Lower leg skin (tissue), 4 donors: ENCODE measurements around the gene SHANK3. TPM values are rescaled to one million over a fixed set of nuclear protein-coding genes. Genes with fewer than 3 reads are reported as not detected.
"Not testable (repeated sequence)": the region's sequence is repeated elsewhere in the genome, so short reads cannot be mapped to it uniquely, and the experiment has no call there.

Source experiments
- DNase-seq, 2 donors: peaks; one replicate each; pipeline ENCODE4 v3.0.0-alpha.2; 2019; ENCODE audit warnings: low spot score in 2 of 2
- H3K4me3 ChIP-seq: fragments of 200-600 bp; sonication (generic); 2 replicates; pipeline ENCODE4 v1.5.1; 2017; ENCODE audit warnings: mild to moderate bottlenecking, low read depth; ENCODE audit not compliant: poor library complexity, severe bottlenecking
- POLR2A ChIP-seq, 2 donors: fragments of 450-650 bp; IDR thresholded peaks; one replicate each; pipeline ENCODE4 v1.6.1; 2016 to 2017; ENCODE audit warnings: antibody characterized with exemption in 2 of 2, mild to moderate bottlenecking in 1 of 2, moderate library complexity in 1 of 2
- WGBS, 2 donors: methylation state at CpG; one replicate each; pipeline ENCODE4 v1.1.5; 2018; 5-methylcytosine and 5-hydroxymethylcytosine counted together
- intact Hi-C: fragments of 100-400 bp; cut with DNase I; formaldehyde crosslinking; loops from one replicate; pipeline ENCODE4 v1.15.0; 2023; ENCODE audit warnings: low total_unique reads
- total RNA-seq, 4 donors: library from RNA; depleted of rRNA; stranded (reverse); fragments of >200 nt; gene quantifications; one replicate each; pipeline ENCODE4 v1.1.0, GENCODE V29; 2016
- TF ChIP-seq, protein P1 (sequence below), 3 donors: fragments of 450-650 bp; IDR thresholded peaks; one replicate each; pipeline ENCODE4 v1.5.1; 2016; ENCODE audit warnings: antibody characterized with exemption in 3 of 3, mild to moderate bottlenecking in 3 of 3, moderate library complexity in 2 of 3

The SHANK3 gene
- total RNA-seq, 4 donors from 2014 or later: 4.0 to 8.9 (median 6.8) TPM

DNA sequence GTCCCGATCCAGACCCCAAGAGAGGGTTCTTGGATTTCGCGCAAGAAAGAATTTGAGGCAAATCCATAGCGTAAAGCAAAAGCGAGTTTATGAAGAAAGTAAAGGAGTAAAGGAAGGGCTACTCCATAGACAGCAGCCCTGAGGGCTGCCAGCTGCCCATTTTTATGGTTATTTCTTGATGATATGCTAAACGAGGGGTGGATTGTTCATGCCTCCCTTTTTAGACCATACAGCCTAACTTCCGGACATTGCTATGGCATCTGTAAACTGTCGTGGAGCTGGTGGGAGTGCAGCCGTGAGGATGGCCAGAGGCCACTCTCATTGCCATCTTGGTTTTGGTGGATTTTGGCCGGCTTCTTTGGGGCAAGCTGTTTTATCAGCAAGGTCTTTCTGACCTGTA, 19.4 kb upstream of the SHANK3 start:
- no peak for DNase-seq
- H3K4me3 ChIP-seq: no peak overlapping the region
- intact Hi-C loops: no loop called here
- TF ChIP-seq, protein P1, sequence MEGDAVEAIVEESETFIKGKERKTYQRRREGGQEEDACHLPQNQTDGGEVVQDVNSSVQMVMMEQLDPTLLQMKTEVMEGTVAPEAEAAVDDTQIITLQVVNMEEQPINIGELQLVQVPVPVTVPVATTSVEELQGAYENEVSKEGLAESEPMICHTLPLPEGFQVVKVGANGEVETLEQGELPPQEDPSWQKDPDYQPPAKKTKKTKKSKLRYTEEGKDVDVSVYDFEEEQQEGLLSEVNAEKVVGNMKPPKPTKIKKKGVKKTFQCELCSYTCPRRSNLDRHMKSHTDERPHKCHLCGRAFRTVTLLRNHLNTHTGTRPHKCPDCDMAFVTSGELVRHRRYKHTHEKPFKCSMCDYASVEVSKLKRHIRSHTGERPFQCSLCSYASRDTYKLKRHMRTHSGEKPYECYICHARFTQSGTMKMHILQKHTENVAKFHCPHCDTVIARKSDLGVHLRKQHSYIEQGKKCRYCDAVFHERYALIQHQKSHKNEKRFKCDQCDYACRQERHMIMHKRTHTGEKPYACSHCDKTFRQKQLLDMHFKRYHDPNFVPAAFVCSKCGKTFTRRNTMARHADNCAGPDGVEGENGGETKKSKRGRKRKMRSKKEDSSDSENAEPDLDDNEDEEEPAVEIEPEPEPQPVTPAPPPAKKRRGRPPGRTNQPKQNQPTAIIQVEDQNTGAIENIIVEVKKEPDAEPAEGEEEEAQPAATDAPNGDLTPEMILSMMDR (IDR thresholded peaks at IDR 0.05): no peak
- no peak for TF ChIP-seq POLR2A (IDR thresholded peaks at IDR 0.05)
- 87 to 90% methylated on average over 10 of the region's 10 CpGs for WGBS, 2 donors

DNA sequence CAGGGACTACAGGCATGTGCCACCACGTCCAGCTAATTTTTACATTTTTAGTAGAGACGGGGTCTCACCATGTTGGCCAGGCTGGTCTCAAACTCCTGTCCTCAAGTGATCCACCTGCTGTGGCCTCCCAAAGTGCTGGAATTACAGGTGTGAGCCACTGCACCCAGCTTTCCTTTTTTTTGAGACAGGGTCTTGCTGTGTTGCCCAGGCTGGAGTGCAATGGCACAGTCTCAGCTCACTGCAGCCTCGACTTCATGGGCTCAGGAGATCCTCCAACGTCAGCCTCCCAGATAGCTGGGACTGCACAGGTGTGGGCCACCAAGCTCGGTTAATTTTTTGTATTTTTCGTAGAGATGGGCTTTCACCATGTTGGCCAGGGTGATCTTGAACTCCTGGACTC, 18.0 kb upstream of the SHANK3 start:
- intact Hi-C loops, DNase-seq, H3K4me3 ChIP-seq: not testable (repeated sequence)
- WGBS, 2 donors: 84 to 87% methylated on average over 6 of the region's 6 CpGs

DNA sequence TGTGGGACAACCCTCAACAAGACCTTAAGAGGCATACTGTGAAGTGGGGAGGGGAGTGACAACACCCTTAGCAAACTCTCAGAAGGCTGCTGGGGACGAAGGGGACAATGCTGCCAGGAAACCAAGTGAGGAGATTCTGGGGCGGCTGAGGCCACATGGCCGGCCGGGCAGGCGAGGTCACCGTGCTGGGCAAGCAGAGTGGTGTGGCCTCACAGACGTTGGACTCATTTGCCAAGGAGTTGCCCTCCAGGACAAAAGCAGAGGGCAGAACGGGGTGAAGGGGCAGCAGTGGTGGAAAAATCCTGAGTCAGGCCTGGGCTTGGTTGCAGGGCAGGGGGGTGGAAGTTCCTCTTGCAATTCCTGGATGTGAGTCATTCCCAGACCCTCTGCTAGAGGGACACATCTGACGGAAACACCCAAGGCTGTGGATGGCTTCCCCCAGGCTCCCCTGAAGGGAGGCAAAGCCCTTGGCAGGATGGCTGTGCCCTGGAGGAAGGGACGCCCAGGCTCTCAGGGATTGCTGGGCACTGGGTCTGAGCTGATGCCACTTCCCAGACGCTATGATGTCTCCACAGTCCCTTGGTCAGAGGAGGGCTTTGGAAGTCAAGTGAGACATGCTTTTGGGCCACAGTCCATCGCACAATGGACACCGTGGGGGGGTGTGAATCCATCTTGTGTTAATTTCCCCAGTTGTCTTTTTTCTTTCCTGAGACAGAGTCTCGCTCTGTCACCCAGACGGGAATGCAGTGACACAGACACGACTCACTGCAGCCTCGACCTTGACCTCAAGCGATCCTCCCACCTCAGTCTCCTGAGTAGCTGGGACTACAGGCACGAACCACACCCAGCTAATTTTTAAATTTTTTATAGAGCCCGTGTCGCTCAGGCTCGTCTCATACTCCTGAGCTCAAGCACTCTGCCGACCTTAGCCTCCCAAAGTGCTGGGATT, 16.2 kb upstream of the SHANK3 start:
- DNase-seq: no peak
- no peak overlapping the region for H3K4me3 ChIP-seq
- WGBS, 2 donors: 57% methylated on average over 23 of the region's 23 CpGs
- intact Hi-C loops: no loop called here
- TF ChIP-seq, protein P1 (IDR thresholded peaks at IDR 0.05): no peak
- TF ChIP-seq POLR2A (IDR thresholded peaks at IDR 0.05): no peak

DNA sequence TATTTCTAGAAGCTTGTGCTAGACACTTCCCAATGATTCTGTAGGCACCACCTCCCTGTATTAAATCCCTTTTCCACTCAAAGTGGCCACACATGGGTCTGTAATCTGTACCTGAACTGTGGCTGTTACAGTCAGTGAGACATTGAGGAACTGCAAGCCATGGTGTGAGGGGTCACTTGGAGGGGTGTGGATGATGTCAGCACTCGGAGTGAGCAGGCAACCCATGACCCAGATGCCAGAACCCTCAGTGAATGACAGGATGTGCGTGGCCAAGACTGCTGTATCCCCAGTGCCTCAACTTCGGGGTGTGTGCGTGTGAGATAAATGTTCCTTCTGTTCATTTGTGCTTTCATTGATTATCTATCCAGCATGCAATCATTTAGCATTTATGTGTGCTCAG, 14.7 kb upstream of the SHANK3 start:
- H3K4me3 ChIP-seq: no peak overlapping the region
- intact Hi-C loops: no loop called here
- no peak for TF ChIP-seq POLR2A (IDR thresholded peaks at IDR 0.05)
- TF ChIP-seq, protein P1 (IDR thresholded peaks at IDR 0.05): no peak
- WGBS, 2 donors: 74 to 79% methylated on average over 4 of the region's 4 CpGs
- DNase-seq: no peak

DNA sequence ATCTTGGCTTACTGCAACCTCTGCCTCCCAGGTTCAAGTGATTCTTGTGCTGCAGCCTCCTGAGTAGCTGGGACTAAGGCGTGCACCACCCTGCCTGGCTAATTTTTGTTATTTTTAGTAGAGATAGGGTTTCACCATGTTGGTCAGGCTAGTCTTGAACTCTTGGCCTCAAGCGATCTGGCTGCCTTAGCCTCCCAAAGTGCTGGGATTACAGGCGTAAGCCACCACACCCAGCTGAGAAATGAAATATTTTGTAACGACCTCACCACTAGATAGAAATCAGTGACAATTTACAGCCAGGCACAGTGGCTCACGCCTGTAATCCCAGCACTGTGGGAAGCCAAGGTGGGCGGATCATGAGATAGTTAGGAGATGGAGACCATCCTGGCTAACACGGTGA, 12.9 kb upstream of the SHANK3 start:
- intact Hi-C loops, DNase-seq: not testable (repeated sequence)
- 79 to 86% methylated on average over 7 of the region's 7 CpGs for WGBS, 2 donors

DNA sequence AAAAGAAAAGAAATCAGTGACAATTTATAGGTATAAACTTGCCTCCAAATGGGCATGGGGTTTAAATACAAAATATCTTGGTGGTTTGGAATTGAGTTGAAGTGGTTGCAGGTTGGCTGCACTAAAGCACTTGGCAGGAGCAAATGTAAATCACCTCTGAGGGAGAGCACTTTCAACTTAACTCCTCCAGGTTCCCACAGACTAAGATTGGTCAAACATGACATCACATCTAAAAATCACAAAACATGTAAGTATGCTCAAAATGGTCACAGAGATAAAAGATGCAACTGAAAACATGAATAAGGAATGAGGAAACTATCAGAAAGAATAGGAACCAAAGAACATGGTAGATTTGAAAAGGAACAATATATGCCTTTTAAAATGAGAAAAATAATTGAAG, 12.3 kb upstream of the SHANK3 start:
- TF ChIP-seq, protein P1 (IDR thresholded peaks at IDR 0.05): no peak
- no peak for TF ChIP-seq POLR2A (IDR thresholded peaks at IDR 0.05)
- H3K4me3 ChIP-seq: no peak overlapping the region
- DNase-seq: no peak
- intact Hi-C loops: no loop called here

More for the DNA sequence above, 12.9 kb upstream of the SHANK3 start:
- not testable (repeated sequence) for H3K4me3 ChIP-seq

DNA sequence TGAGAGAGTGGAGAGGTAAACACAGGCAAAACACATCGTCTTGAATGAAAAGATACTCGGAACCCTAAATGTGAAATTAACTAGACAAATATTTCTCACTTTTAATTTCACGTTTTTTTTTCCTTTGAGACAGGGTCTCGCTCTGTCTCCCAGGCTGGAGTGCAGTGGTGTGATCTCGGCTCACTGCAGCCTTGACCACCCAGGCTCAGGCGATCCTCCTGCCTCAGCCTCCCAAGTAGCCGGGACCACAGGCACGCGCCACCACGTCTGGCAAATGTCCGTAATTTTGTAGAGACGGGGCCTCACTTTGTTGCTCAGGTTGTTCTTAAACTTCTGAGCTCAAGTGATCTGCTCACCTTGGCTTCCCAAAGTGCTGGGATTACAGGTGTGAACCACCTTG, 7.4 kb upstream of the SHANK3 start:
- intact Hi-C loops: no loop called here
- no peak overlapping the region for H3K4me3 ChIP-seq
- TF ChIP-seq, protein P1 (IDR thresholded peaks at IDR 0.05): no peak
- no peak for TF ChIP-seq POLR2A (IDR thresholded peaks at IDR 0.05)
- no peak for DNase-seq
- WGBS, 2 donors: 93 to 94% methylated on average over 12 of the region's 12 CpGs
